Right atrium auricular region (tissue), 2 donors: ENCODE results near the gene GPBP1L1. TPM values are rescaled to one million over a fixed set of nuclear protein-coding genes. Genes with fewer than 3 reads are reported as not detected.

ENCODE experiments used
- DNase-seq: peaks from one replicate; pipeline ENCODE4 v3.0.0-alpha.2; 2019; ENCODE audit warnings: low spot score
- H3K27ac ChIP-seq, 2 donors: fragments of 200-600 bp; sonication (generic); 1 replicate in 1 of 2; 2 replicates in 1 of 2; pipeline ENCODE4 v1.5.1; 2016 to 2019
- H3K27me3 ChIP-seq, 2 donors: fragments of 200-600 bp; sonication (generic); one replicate each; pipeline versions ENCODE4 v1.5.1 to v1.6.0; 2017 to 2019
- H3K36me3 ChIP-seq: fragments of 200-600 bp; sonication (generic); one replicate; pipeline ENCODE4 v1.5.1; 2016
- H3K4me1 ChIP-seq, 2 donors: fragments of 200-600 bp; sonication (generic); one replicate each; pipeline versions ENCODE4 v1.5.1 to v1.6.0; 2017 to 2019
- H3K4me3 ChIP-seq, 2 donors: fragments of 200-600 bp; sonication (generic); 1 replicate in 1 of 2; 2 replicates in 1 of 2; pipeline ENCODE4 v1.5.1; 2017 to 2019; ENCODE audit warnings: mild to moderate bottlenecking in 1 of 2, moderate library complexity in 1 of 2
- H3K9me3 ChIP-seq, 2 donors: fragments of 200-600 bp; sonication (generic); one replicate each; pipeline ENCODE4 v1.5.1; 2019
- CTCF ChIP-seq, 2 donors: fragments of 200-600 bp; sonication (generic); IDR thresholded peaks; one replicate each; pipeline ENCODE4 v1.5.1; 2019; ENCODE audit warnings: antibody characterized with exemption in 2 of 2
- total RNA-seq, 2 donors: library from RNA; depleted of rRNA; stranded (reverse); fragments of >200 nt; gene quantifications; one replicate each; pipeline ENCODE4 v1.1.0, GENCODE V29; 2016

Gene GPBP1L1
- total RNA-seq, 2 donors from 2014 or later, result 77.3 to 106 TPM

- H3K4me3 ChIP-seq, result peak overlapping the region; percentile 72 to 98
- H3K27me3 ChIP-seq, result no peaks in the 10 kb centered on the region
- no peaks in the 10 kb centered on the region for H3K9me3 ChIP-seq
- DNase-seq, result no peak
- TF ChIP-seq CTCF (IDR thresholded peaks at IDR 0.05), result no peak
- peaks cover 0 to 36% of the 10 kb centered on the region in 2 donors for H3K4me1 ChIP-seq
- no peaks in the 10 kb centered on the region for H3K36me3 ChIP-seq
- peak overlapping the region in 1 of 2 donors; percentile 94 for H3K27ac ChIP-seq
Observed at GRCh38 chr1:45585496-45586075, 100.7 kb downstream of the GPBP1L1 start.

GRCh38 chr1:45585110-45585426 is 101.3 kb downstream of the GPBP1L1 start:
- Histone ChIP-seq H3K4me3 (peak overlapping the region; percentile 72 to 98), H3K9me3 (no peaks in the 10 kb centered on the region), H3K36me3 (no peaks in the 10 kb centered on the region), H3K4me1 (peaks cover 0 to 35% of the 10 kb centered on the region in 2 donors), H3K27me3 (no peaks in the 10 kb centered on the region), H3K27ac (peak overlapping the region; percentile 90 to 94)
- TF ChIP-seq CTCF (IDR thresholded peaks at IDR 0.05), result no peak
- no peak for DNase-seq

- no peaks in the 10 kb centered on the region for H3K36me3 ChIP-seq
- H3K4me3 ChIP-seq, result peak overlapping the region; percentile 72 to 98
- peak; percentile 84 for DNase-seq
- H3K27ac ChIP-seq, result peak overlapping the region; percentile 90 to 94
- H3K27me3 ChIP-seq, result no peaks in the 10 kb centered on the region
- H3K4me1 ChIP-seq, result peaks cover 0 to 30% of the 10 kb centered on the region in 2 donors
- no peak for TF ChIP-seq CTCF (IDR thresholded peaks at IDR 0.05)
- H3K9me3 ChIP-seq, result no peaks in the 10 kb centered on the region
Observed at GRCh38 chr1:45584351-45585109, 101.8 kb downstream of the GPBP1L1 start.

- peak; percentile 92 for DNase-seq
- Histone ChIP-seq H3K4me3 (peak within 1 kb of the TSS; percentile 72 to 98), H3K27me3 (no peaks in the 10 kb centered on the region), H3K36me3 (no peaks in the 10 kb centered on the region), H3K4me1 (peaks cover 0 to 30% of the 10 kb centered on the region in 2 donors), H3K27ac (peak within 1 kb of the TSS; percentile 90 to 94), H3K9me3 (no peaks in the 10 kb centered on the region)
- TF ChIP-seq CTCF (IDR thresholded peaks at IDR 0.05), result no peak
Observed at GRCh38 chr1:45583666-45584350, 102.5 kb downstream of the GPBP1L1 start, which contains the start of gene NASP. Gene NASP (plus strand): TSS chr1:45584041. CDS start chr1:45584147, 106 bp downstream.

GRCh38 chr1:45583264-45583665 is 103.1 kb downstream of the GPBP1L1 start:
- peak overlapping the region; percentile 72 to 98 for H3K4me3 ChIP-seq
- no peaks in the 10 kb centered on the region for H3K36me3 ChIP-seq
- no peaks in the 10 kb centered on the region for H3K27me3 ChIP-seq
- peak; percentile 96 for DNase-seq
- no peaks in the 10 kb centered on the region for H3K9me3 ChIP-seq
- no peak for TF ChIP-seq CTCF (IDR thresholded peaks at IDR 0.05)
- peak overlapping the region; percentile 90 to 94 for H3K27ac ChIP-seq
- H3K4me1 ChIP-seq, result peaks cover 0 to 30% of the 10 kb centered on the region in 2 donors

Other genes starting within 250 kb of the GPBP1L1 start
- gene TESK2, start 195.4 kb downstream of the GPBP1L1 start, total RNA-seq, result 1 to 10 TPM; 2.8 to 3.5 TPM
- 1 to 10 TPM; 1.4 to 1.9 TPM for gene CCDC163, start 186.5 kb downstream of the GPBP1L1 start, total RNA-seq
- gene MMACHC, start 186.2 kb downstream of the GPBP1L1 start, total RNA-seq, result 10 to 100 TPM in 1 of 2 donors, 1 to 10 TPM in 1; 9.8 to 13.7 TPM
- 100 to 1,000 TPM; 371 to 655 TPM for gene PRDX1, start 164.6 kb downstream of the GPBP1L1 start, total RNA-seq
- 10 to 100 TPM; 47.2 to 53.3 TPM for gene AKR1A1, start 135.7 kb downstream of the GPBP1L1 start, total RNA-seq
- gene NASP, start 102.5 kb downstream of the GPBP1L1 start, total RNA-seq, result 10 to 100 TPM; 30.6 to 32.3 TPM
- gene CCDC17, start 62.5 kb downstream of the GPBP1L1 start, total RNA-seq, result under 1 TPM; 0.39 to 0.52 TPM
- gene TMEM69, start 1.6 kb upstream of the GPBP1L1 start, total RNA-seq, result 10 to 100 TPM; 27.7 to 38.2 TPM
- 1 to 10 TPM; 7.2 to 8.2 TPM for gene IPP, start 64.1 kb upstream of the GPBP1L1 start, total RNA-seq
- gene MAST2, start 117.1 kb upstream of the GPBP1L1 start, total RNA-seq, result 10 to 100 TPM; 44.5 to 52.1 TPM